K562 (cell line): ENCODE data around the gene ERGIC1. TPM values are rescaled to one million over a fixed set of nuclear protein-coding genes. Genes with fewer than 3 reads are reported as not detected.

ENCODE experiments used
- ATAC-seq: fragments of 200-7000 bp; cut with Tn5 transposase; 3 replicates; pipeline ENCODE4 v1.9.1; 2020; ENCODE audit warnings: moderate library complexity
- BruUV-seq: library from RNA; stranded (reverse); fragments of 400-500 nt; replicated peaks from 2 replicates; lab custom pipeline; 2021; lab: Mats Ljungman, UMichigan
- CTCF ChIA-PET: fragments of 300-600 bp; formaldehyde crosslinking; extraction: SDS; loops from one replicate; lab custom pipeline; 2021; ENCODE audit warnings: low intra/inter-chr PET ratio; lab: Yijun Ruan, JAX
- POLR2A ChIA-PET: fragments of 300-600, 350-650 bp; sonication (Branson Sonifier 250); formaldehyde crosslinking; extraction: SDS; loops from one replicate; lab custom pipeline; 2021; ENCODE audit warnings: antibody characterized with exemption, inconsistent platforms; lab: Yijun Ruan, JAX
- DNase-seq, 4 experiments: peaks; one replicate each; pipeline versions ENCODE4 v3.0.0 to v3.0.0-alpha.2; 2011 to 2018; ENCODE audit warnings: low spot score in 3 of 4, mixed read lengths in 3 of 4; ENCODE audit errors: extremely low read depth in 1 of 4
- FAIRE-seq: peaks from 2 replicates; lab custom pipeline; 2011; peaks lifted over from hg19 to GRCh38; lab: Jason Lieb, UNC
- H2AFZ ChIP-seq: 2 replicates; pipeline ENCODE4 v1.6.0; 2011; ENCODE audit warnings: low read depth, low read length, control low read depth, inconsistent platforms
- H3K27ac ChIP-seq: fragments of 200-600 bp; 3 replicates; pipeline ENCODE4 v1.8.0; 2011; ENCODE audit warnings: low read depth, mild to moderate bottlenecking, control low read depth, inconsistent platforms, low read length, moderate library complexity, mixed read lengths; ENCODE audit errors: extremely low read depth
- H3K27me3 ChIP-seq, 2 experiments: fragments of 300-600 bp in 1 of 2; 2 replicates in 1 of 2; 3 replicates in 1 of 2; pipeline versions ENCODE4 v1.6.0 to v1.8.0; 2011; ENCODE audit warnings: inconsistent platforms in 2 of 2, low read length in 2 of 2, mild to moderate bottlenecking in 1 of 2, mixed read lengths in 1 of 2, moderate library complexity in 1 of 2; ENCODE audit not compliant: control insufficient read depth in 2 of 2, insufficient read depth in 2 of 2
- H3K36me3 ChIP-seq: fragments of 300-600 bp; 3 replicates; pipeline ENCODE4 v1.8.0; 2011; ENCODE audit warnings: mild to moderate bottlenecking, low read length, inconsistent platforms; ENCODE audit not compliant: control insufficient read depth, insufficient read depth
- H3K4me1 ChIP-seq, 2 experiments: fragments of 200-600 bp in 1 of 2; replicated peaks in 1 of 2; 2 replicates in 1 of 2; 3 replicates in 1 of 2; pipeline versions ENCODE4 v1.5.1 to v1.8.0; 2011; ENCODE audit warnings: inconsistent platforms in 2 of 2, low read length in 2 of 2, mild to moderate bottlenecking in 1 of 2, mixed read lengths in 1 of 2, moderate library complexity in 1 of 2; ENCODE audit not compliant: control insufficient read depth in 2 of 2, insufficient read depth in 2 of 2
- H3K4me2 ChIP-seq: 2 replicates; pipeline ENCODE4 v1.6.1; 2011; ENCODE audit warnings: low read length, control low read depth, inconsistent platforms, mixed read lengths; ENCODE audit not compliant: insufficient read depth
- H3K4me3 ChIP-seq: fragments of 200-600 bp; sonication (generic), shearing (Covaris generic); 2 replicates; pipeline ENCODE4 v1.5.1; 2016; ENCODE audit warnings: control low read depth, inconsistent platforms
- H3K79me2 ChIP-seq: fragments of 200-600 bp; 3 replicates; pipeline ENCODE4 v1.8.0; 2011; ENCODE audit warnings: low read length, inconsistent platforms; ENCODE audit not compliant: control insufficient read depth, insufficient read depth
- H3K9ac ChIP-seq, 2 experiments: 2 replicates each; pipeline versions ENCODE4 v1.6.0 to v1.6.1; 2011; ENCODE audit warnings: low read depth in 2 of 2, low read length in 2 of 2, control low read depth in 1 of 2, inconsistent platforms in 1 of 2, mild to moderate bottlenecking in 1 of 2, mixed read lengths in 1 of 2; ENCODE audit not compliant: insufficient read depth in 1 of 2
- H3K9me1 ChIP-seq: one replicate; pipeline ENCODE4 v1.6.0; 2011; ENCODE audit warnings: inconsistent platforms, mild to moderate bottlenecking, low read length, moderate library complexity; ENCODE audit not compliant: control insufficient read depth, insufficient read depth
- H3K9me3 ChIP-seq: replicated peaks from 2 replicates; pipeline ENCODE4 v1.5.1; 2011; ENCODE audit warnings: low read depth, low read length, inconsistent platforms; ENCODE audit not compliant: control insufficient read depth, insufficient read depth
- H4K20me1 ChIP-seq: replicated peaks from 2 replicates; pipeline ENCODE4 v1.6.1; 2011; ENCODE audit warnings: low read length, inconsistent platforms, mixed read lengths; ENCODE audit not compliant: control insufficient read depth, insufficient read depth
- E2F8 ChIP-seq: fragments of 450-650 bp; IDR thresholded peaks from 2 replicates; pipeline ENCODE4 v1.7.1; 2018; ENCODE audit warnings: mild to moderate bottlenecking, low read depth; ENCODE audit not compliant: partially characterized antibody
- FOSL1 ChIP-seq: fragments of 200-800 bp; sonication (Bioruptor generic); conservative IDR thresholded peaks from 2 replicates; pipeline ENCODE4 v1.6.1; 2016; ENCODE audit warnings: missing genetic modification characterization, missing compliant biosample characterization
- HOMEZ ChIP-seq: fragments of 250-450 bp; sonication (Bioruptor Pico); IDR thresholded peaks from 2 replicates; pipeline ENCODE4 v1.4.0; 2020; ENCODE audit warnings: mild to moderate bottlenecking, moderate library complexity
- JUND ChIP-seq, 2 experiments: IDR thresholded peaks; 2 replicates in 1 of 2; 3 replicates in 1 of 2; pipeline ENCODE4 v1.6.1; 2011; ENCODE audit warnings: borderline replicate concordance in 2 of 2, low read depth in 2 of 2, low read length in 2 of 2, improper control_type of control experiment in 1 of 2, missing biosample characterization in 1 of 2, missing genetic modification characterization in 1 of 2, missing genetic modification reagents in 1 of 2
- NFATC3 ChIP-seq: fragments of 450-650 bp; IDR thresholded peaks from 2 replicates; pipeline ENCODE4 v1.6.1; 2017; ENCODE audit warnings: mild to moderate bottlenecking
- NR3C1 ChIP-seq: sonication (generic); formaldehyde crosslinking; IDR thresholded peaks from 2 replicates; pipeline ENCODE4 v1.8.1; 2022; ENCODE audit warnings: missing genetic modification reagents
- POLR2H ChIP-seq: IDR thresholded peaks from 2 replicates; pipeline ENCODE4 v1.6.1; 2016; ENCODE audit warnings: missing genetic modification characterization, low read depth, mild to moderate bottlenecking, control low read depth, missing compliant biosample characterization, moderate library complexity
- RCOR1 ChIP-seq, 2 experiments: IDR thresholded peaks; 2 replicates each; pipeline ENCODE4 v1.6.1; 2012; ENCODE audit warnings: low read depth in 2 of 2, low read length in 2 of 2, borderline replicate concordance in 1 of 2, improper control_type of control experiment in 1 of 2
- SAP30 ChIP-seq: fragments of 200-600 bp; sonication (generic); IDR thresholded peaks from 2 replicates; pipeline ENCODE4 v1.6.1; 2012; ENCODE audit warnings: borderline replicate concordance, low read depth, mild to moderate bottlenecking, moderate library complexity, low read length, control low read depth, inconsistent platforms; ENCODE audit not compliant: insufficient read depth, poor library complexity, severe bottlenecking
- SMAD2 ChIP-seq: fragments of 150-350 bp; IDR thresholded peaks from 2 replicates; pipeline ENCODE4 v1.6.1; 2014; ENCODE audit warnings: low read depth, mild to moderate bottlenecking, low read length
- SMARCA4 ChIP-seq: fragments of 450-650 bp; IDR thresholded peaks from 2 replicates; pipeline ENCODE4 v1.6.1; 2016
- SP2 ChIP-seq: IDR thresholded peaks from 2 replicates; pipeline ENCODE4 v1.6.1; 2011; ENCODE audit warnings: mild to moderate bottlenecking, low read depth, low read length, moderate library complexity; ENCODE audit not compliant: poor library complexity, severe bottlenecking; ENCODE audit errors: extremely low read depth
- TCF15 ChIP-seq: fragments of 250-450 bp; sonication (Bioruptor Pico); IDR thresholded peaks from 2 replicates; pipeline ENCODE4 v1.8.0; 2022; ENCODE audit warnings: moderate library complexity, mild to moderate bottlenecking, inconsistent platforms
- ZNF75A ChIP-seq: fragments of 450-650 bp; formaldehyde crosslinking; IDR thresholded peaks from 2 replicates; pipeline ENCODE4 v1.4.0; 2020; ENCODE audit warnings: mild to moderate bottlenecking
- ZNF79 ChIP-seq: fragments of 250-450 bp; sonication (Bioruptor Pico); IDR thresholded peaks from 2 replicates; pipeline ENCODE4 v1.4.0; 2020; ENCODE audit warnings: low read depth, mild to moderate bottlenecking, moderate library complexity
- WGBS: fragments of 100-300 bp; shearing (Covaris generic); methylation state at CpG from one replicate; pipeline ENCODE4 v1.1.6; 2016; ENCODE audit warnings: low coverage, mixed read lengths; ENCODE audit not compliant: insufficient coverage; ENCODE audit errors: missing lambda C conversion rate; 5-methylcytosine and 5-hydroxymethylcytosine counted together
- in situ Hi-C: fragments of 300-500 bp; cut with MboI; formaldehyde crosslinking; loops from 4 replicates; pipeline ENCODE4 v1.15.0; 2018; ENCODE audit warnings: inconsistent platforms, mixed read lengths
- intact Hi-C: fragments of 100-400 bp; cut with micrococcal nuclease; formaldehyde crosslinking; loops from 2 replicates; pipeline ENCODE4 v1.14.2; 2022
- polyA plus RNA-seq, 8 experiments: library from polyadenylated mRNA; depleted of rRNA in 4 of 8; stranded (reverse) in 5 of 8; unstranded in 3 of 8; fragments of >200 nt; fragmentation: Nextera tagmentation in 2 of 8; fragmentation: Illumina TruSeq in 1 of 8; extraction: Ambion mirVana in 2 of 8; extraction: Trizol in 1 of 8; gene quantifications; 2 replicates each; pipeline versions ENCODE4 v1.2.1 to v1.2.3, GENCODE V29; 2011 to 2014; ENCODE audit warnings: inconsistent platforms in 1 of 8, missing spikeins in 1 of 8
- total RNA-seq, 7 experiments: library from RNA; depleted of rRNA in 6 of 7; stranded (reverse); fragments of >200 nt in 6 of 7; fragmentation: Illumina TruSeq in 2 of 7; extraction: Trizol in 2 of 7; gene quantifications; 2 replicates each; pipeline versions ENCODE4 v1.2.1 to v1.2.3, GENCODE V29; 2011 to 2021; ENCODE audit warnings: low replicate concordance in 1 of 7

ERGIC1 gene
- total and polyA plus RNA-seq, 9 of the 15 experiments (the other 6 are each of a cell fraction or from before 2014, with no cell fraction given) = 5.5 to 68.4 (median 36.4) TPM

- Histone ChIP-seq H3K9me1 (no peaks in the 10 kb centered on the region), H4K20me1 (no peaks in the 10 kb centered on the region), H3K4me2 (peak overlapping the region; percentile 54; the same call in 1 of the 2 replicates), H3K79me2 (no peaks in the 10 kb centered on the region), H3K27me3 (no peaks in the 10 kb centered on the region), H3K9me3 (no peaks in the 10 kb centered on the region), H3K27ac (peak overlapping the region; percentile 79), H3K9ac (peak overlapping the region; percentile 39 to 56; a peak in 3 of 4 replicates), H3K36me3 (peaks cover 25% of the 10 kb centered on the region; the same call in 1 of the 3 replicates), H3K4me3 (no peak overlapping the region), H2AFZ (peak overlapping the region; percentile 62; the same call in 1 of the 2 replicates), H3K4me1 (peaks cover 26 to 36% of the 10 kb centered on the region in 2 experiments)
- in situ Hi-C loops (loop anchor here (5.0 kb wide), 1 partner anchor 184 kb away; no protein-coding TSS in a partner anchor), intact Hi-C loops (no loop called here)
- WGBS = 23% methylated on average over 9 of the region's 10 CpGs
- CTCF ChIA-PET = interaction anchor here (1.5 to 5.5 kb wide), 2 partner anchors 131 to 186 kb away, joined by 4 to 54 read pairs; no protein-coding TSS in a partner anchor
- BruUV-seq = no TSS peak
- ATAC-seq = peak; percentile 91
- peak; percentile 87 to 94 (median 89) for DNase-seq
- POLR2A ChIA-PET = interaction anchor here (1.4 to 5.0 kb wide), 3 partner anchors 19 to 131 kb away, joined by 4 to 42 read pairs (median 7); partner anchors contain the start of gene DUSP1
- FAIRE-seq = peak; percentile 89
- no peak for TF ChIP-seq NFATC3
- TF ChIP-seq POLR2H (tag) = no peak
- TF ChIP-seq SMARCA4 = peak; percentile 79
- peak; percentile 35 for TF ChIP-seq E2F8
- no peak for TF ChIP-seq SP2
- TF ChIP-seq JUND (IDR thresholded peaks at IDR 0.05; ENCODE audit: borderline replicate concordance, low read depth, low read length) = peak; percentile 97
- peak; percentile 92 for TF ChIP-seq JUND (tag; IDR thresholded peaks at IDR 0.05; ENCODE audit: borderline replicate concordance, low read depth, low read length)
- TF ChIP-seq TCF15 = no peak
- no peak for TF ChIP-seq SMAD2
- TF ChIP-seq HOMEZ (CRISPR knock-in tag) = no peak
- TF ChIP-seq RCOR1 (IDR thresholded peaks at IDR 0.05; ENCODE audit: borderline replicate concordance in 1 of 2, low read depth in 2 of 2, low read length in 2 of 2) = peak in 1 of 2 experiments; percentile 73; a peak in 2 of 4 replicates
- TF ChIP-seq SAP30 = no peak
- no peak for TF ChIP-seq ZNF75A
- TF ChIP-seq FOSL1 = 0 out of 2 replicates have a peak, but pooled peaks have one; percentile 45
- TF ChIP-seq ZNF79 = no peak
- no peak for TF ChIP-seq NR3C1 (CRISPR knock-in tag)
Observed at GRCh38 chr5:172901012-172901780, 67.1 kb downstream of the ERGIC1 start.
